Duodenal mucosa (tissue), 2 donors: ENCODE measurements around the gene SSR3.

ENCODE experiments used
- H3K27ac ChIP-seq: one replicate; pipeline ENCODE4 v1.7.0; 2013; ENCODE audit warnings: low read depth, low read length
- H3K27me3 ChIP-seq, 2 donors: one replicate each; pipeline ENCODE4 v1.7.0; 2013; ENCODE audit warnings: low read length in 2 of 2, control low read depth in 1 of 2; ENCODE audit not compliant: insufficient read depth in 2 of 2, control insufficient read depth in 1 of 2
- H3K36me3 ChIP-seq, 2 donors: one replicate each; pipeline ENCODE4 v1.7.0; 2013; ENCODE audit warnings: low read length in 2 of 2, control low read depth in 1 of 2; ENCODE audit not compliant: insufficient read depth in 2 of 2, control insufficient read depth in 1 of 2
- H3K4me1 ChIP-seq, 2 donors: one replicate each; pipeline ENCODE4 v1.7.0; 2013; ENCODE audit warnings: low read length in 2 of 2, control low read depth in 1 of 2; ENCODE audit not compliant: insufficient read depth in 2 of 2, control insufficient read depth in 1 of 2
- H3K4me3 ChIP-seq, 2 donors: one replicate each; pipeline ENCODE4 v1.7.0; 2013; ENCODE audit warnings: low read length in 2 of 2, low read depth in 1 of 2
- H3K9ac ChIP-seq, 2 donors: one replicate each; pipeline ENCODE4 v1.7.0; 2013; ENCODE audit warnings: low read length in 2 of 2, low read depth in 1 of 2
- H3K9me3 ChIP-seq, 2 donors: one replicate each; pipeline ENCODE4 v1.7.0; 2013; ENCODE audit warnings: low read length in 2 of 2, control low read depth in 1 of 2; ENCODE audit not compliant: control insufficient read depth in 1 of 2

Gene SSR3

DNA sequence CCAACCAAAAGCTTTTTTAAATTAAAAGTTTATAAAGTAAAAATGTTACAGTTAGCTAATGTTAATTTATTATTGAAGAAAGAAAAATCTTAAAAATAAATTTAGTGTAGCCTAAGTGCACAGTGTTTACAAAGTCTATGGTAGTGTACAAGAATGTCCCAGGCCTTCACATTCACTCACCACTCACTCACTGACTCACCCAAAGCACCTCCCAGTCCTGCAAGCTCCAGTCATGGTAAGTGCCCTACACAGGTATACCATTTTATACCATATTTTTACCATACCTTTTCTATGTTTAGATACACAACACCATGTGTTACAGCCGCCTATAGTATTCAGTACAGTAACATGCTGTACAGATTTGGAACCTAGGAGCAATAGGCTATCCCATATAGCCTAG, 29.1 kb downstream of the SSR3 start:
- Histone ChIP-seq H3K36me3 (no peaks in the 10 kb centered on the region), H3K4me3 (no peak overlapping the region), H3K9ac (no peak overlapping the region), H3K27me3 (no peaks in the 10 kb centered on the region), H3K4me1 (no peaks in the 10 kb centered on the region), H3K9me3 (no peaks in the 10 kb centered on the region), H3K27ac (no peak overlapping the region)

DNA sequence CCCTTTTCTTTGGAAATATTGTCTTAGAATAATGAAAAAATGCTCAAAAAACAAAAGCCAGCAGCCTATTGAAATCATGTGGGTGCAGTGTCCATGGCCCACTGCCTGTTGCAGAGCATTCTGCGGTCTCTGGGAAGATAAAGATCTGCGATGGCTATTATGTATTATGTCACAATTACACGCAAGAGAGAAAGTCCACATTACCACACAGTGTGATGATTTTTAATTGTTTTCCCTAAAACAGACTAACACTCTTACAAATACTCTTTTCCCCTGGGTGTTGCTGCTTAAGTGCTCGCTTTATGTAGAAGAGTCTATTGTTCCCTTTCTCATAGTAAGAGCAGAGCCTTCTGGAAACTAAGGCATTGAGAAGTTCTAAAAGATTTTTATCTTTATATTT, 32.2 kb downstream of the SSR3 start:
- Histone ChIP-seq H3K27ac (no peak overlapping the region), H3K9me3 (no peaks in the 10 kb centered on the region), H3K27me3 (no peaks in the 10 kb centered on the region), H3K4me1 (no peaks in the 10 kb centered on the region), H3K9ac (no peak overlapping the region), H3K4me3 (no peak overlapping the region), H3K36me3 (no peaks in the 10 kb centered on the region)

DNA sequence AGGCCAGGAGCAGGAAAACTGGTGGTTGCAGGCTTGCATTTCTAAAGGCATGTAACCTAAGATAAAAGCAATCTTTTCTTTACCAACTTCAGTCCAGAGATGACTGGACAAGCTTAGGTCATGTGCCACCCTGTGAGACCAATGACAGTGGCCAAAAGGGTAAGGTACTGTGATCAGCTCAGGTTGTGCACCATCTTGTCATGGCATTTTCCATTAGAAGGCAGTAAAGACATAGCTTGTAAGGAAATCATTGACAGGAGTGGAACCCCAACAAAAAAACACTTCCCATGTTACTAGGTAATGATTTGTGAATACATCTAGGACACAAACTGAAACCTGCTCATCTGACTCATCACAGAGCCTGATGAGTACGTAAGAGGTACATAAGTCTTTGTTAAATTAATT, 35.2 kb downstream of the SSR3 start:
- Histone ChIP-seq H3K4me1 (no peaks in the 10 kb centered on the region), H3K36me3 (no peaks in the 10 kb centered on the region), H3K27me3 (no peaks in the 10 kb centered on the region), H3K9me3 (no peaks in the 10 kb centered on the region), H3K4me3 (no peak overlapping the region), H3K9ac (no peak overlapping the region), H3K27ac (no peak overlapping the region)

DNA sequence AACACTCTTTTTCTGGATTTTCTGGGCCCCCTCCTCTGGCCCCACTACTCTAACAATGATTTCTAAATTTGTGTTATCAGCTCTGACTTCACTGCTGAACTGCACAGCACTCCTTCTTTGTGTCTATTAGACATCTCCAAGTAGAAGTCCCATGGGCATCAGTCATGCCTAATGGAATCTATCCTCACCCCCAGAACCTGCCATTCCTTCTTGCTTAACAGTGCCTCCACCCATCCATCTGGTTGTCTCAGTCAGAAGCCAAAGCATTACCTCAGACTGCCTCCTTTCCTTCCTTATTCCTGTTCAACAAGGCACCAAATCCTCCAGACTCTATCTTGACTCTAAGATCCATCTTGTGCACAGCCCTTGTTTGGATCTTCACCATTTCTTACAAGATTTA, 36.2 kb downstream of the SSR3 start:
- H3K27me3 ChIP-seq: no peaks in the 10 kb centered on the region
- H3K4me3 ChIP-seq: no peak overlapping the region
- H3K36me3 ChIP-seq: no peaks in the 10 kb centered on the region
- H3K4me1 ChIP-seq: no peaks in the 10 kb centered on the region
- no peak overlapping the region for H3K9ac ChIP-seq
- no peaks in the 10 kb centered on the region for H3K9me3 ChIP-seq
- no peak overlapping the region for H3K27ac ChIP-seq

DNA sequence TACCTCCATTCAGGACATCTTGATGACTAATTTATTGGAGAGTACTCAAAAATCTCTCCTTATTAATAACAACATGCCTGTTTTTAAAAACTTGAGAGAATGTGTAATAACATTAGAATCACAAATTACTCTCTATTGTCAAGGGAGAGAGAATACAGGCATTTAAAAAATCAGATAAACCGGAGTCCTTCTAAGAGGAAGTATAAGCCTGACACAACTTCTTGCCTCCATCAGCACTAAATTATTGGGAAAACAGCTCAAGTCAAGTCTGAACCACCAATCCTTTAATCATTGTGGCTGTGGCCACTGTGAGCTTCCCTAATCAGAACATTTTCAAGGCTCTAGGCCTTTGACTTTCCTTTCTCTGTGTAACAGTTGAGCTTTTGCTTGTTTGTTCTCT, 38.0 kb downstream of the SSR3 start:
- Histone ChIP-seq H3K4me3 (no peak overlapping the region), H3K4me1 (no peaks in the 10 kb centered on the region), H3K9ac (no peak overlapping the region), H3K36me3 (no peaks in the 10 kb centered on the region), H3K27ac (no peak overlapping the region), H3K9me3 (no peaks in the 10 kb centered on the region), H3K27me3 (no peaks in the 10 kb centered on the region)

DNA sequence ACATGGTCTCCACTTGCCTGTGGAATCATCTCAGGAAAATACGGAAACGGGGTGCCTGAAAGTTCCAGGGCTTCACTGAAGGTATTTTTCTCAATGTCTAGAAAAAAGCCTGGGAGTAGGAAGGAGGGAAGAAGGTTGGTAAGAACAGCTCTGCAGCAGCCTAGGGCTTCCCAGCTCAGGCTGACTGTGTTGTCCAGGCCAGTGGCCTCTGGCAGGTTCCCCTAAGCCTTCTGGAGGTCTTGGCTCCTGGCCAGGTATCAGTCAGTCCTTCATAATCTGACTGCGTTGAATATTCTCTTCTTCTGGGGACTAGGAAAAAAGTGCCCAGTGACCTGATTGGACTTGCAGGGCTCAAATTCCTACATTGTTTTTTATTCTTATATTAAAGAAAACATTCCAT, 38.6 kb downstream of the SSR3 start:
- no peak overlapping the region for H3K27ac ChIP-seq
- H3K9ac ChIP-seq: no peak overlapping the region
- no peaks in the 10 kb centered on the region for H3K4me1 ChIP-seq
- no peak overlapping the region for H3K4me3 ChIP-seq
- no peaks in the 10 kb centered on the region for H3K27me3 ChIP-seq
- H3K9me3 ChIP-seq: no peaks in the 10 kb centered on the region
- H3K36me3 ChIP-seq: no peaks in the 10 kb centered on the region

DNA sequence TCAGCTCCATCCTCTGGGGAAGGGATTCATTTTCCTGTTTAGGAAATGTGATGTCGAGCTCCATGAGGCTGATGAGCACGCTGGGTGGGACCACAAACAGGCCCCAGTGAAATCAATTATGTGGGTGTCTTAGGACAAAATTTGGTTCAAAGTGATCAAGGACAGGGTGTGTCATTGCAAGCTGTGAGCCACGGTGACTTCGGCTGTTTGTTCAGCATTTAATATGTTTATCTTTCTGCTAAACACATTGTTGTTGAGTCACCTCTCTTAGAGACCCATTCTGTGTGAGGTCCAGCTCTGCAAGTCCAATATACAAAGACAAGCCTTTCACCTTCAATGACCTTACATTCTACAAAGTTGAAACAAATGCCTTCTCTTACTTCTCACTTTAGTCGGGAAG, 41.3 kb downstream of the SSR3 start:
- Histone ChIP-seq H3K4me1 (no peaks in the 10 kb centered on the region), H3K4me3 (no peak overlapping the region), H3K9ac (no peak overlapping the region), H3K9me3 (no peaks in the 10 kb centered on the region), H3K36me3 (no peaks in the 10 kb centered on the region), H3K27me3 (no peaks in the 10 kb centered on the region), H3K27ac (no peak overlapping the region)

DNA sequence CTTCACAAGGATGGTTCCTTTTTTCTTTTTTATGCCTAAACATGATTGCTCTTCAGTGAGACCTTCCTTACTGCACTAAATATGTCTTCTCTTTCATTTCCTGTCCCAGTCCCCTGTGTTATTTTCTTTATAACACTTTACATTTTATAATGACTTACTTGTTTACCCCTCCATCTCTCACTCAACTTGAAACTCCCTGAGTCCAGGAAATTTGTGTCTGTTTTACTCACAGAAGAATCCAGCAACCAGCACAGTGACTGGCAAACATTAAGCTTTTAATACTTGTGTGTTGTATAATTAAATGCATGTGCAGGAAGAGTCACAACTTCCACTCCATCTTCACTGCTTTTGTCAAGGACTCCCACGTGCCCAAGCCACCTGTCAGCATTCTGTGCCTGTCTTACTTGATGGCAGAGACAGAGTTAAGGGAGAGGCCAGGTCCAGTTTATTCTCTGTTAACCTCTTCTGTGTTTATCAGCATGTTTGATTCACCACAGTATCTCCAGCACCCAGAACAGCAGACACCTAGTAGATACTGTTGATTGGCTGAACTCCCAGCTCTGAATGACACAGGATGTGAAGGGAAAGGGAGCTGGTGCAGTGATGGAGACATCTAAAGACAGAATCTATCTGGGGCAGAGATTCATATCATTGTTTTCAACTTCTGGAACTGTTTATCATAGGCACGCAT, 42.8 kb downstream of the SSR3 start:
- no peaks in the 10 kb centered on the region for H3K27me3 ChIP-seq
- no peak overlapping the region for H3K4me3 ChIP-seq
- no peaks in the 10 kb centered on the region for H3K4me1 ChIP-seq
- no peaks in the 10 kb centered on the region for H3K9me3 ChIP-seq
- no peak overlapping the region for H3K27ac ChIP-seq
- H3K9ac ChIP-seq: no peak overlapping the region
- no peaks in the 10 kb centered on the region for H3K36me3 ChIP-seq

DNA sequence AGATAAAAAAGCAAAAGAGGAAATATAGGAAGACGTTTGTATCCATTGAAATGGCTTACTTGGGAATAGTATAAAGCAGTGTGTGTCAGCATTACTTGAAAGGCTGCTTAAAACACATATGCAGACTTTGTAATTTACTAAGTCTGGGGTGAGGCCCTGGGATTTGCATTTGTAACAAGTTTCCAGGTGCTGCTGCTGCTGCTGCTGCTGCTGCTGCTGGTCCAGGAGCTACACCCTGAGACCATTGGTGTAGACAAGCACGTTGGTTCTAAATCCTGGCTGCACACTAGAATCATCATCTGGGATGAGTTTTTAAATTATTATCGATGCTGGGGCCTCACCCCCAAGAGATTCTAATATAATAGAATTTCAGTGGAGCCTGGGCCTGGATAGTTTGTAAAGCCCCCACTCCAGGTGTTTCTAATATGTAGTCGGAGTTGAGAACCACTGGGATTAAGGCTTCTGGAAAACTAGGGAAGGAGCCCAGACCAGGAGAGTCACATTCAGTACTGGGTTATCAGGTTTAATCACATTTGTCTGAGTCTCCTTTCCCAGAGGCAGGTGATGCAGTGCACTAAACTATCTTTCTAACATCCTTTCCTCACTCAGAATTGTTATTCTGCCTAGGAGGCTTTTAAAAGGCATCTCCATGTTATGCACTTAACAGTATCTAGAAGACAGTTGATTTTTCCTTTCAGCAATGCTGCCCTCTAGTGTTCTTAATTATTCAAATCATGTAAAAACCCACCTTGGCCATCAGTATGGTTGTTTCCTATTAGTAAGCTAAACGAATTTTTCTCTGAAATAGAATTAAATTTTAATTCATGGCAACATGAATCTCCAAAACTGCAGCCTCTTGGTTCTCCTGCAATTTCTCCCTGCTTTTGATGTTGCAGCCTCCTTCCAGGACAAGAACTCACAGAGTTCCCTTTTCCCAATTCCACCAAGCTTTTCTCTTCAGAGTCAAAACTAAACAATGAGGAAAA, 45.4 kb downstream of the SSR3 start:
- no peak overlapping the region for H3K9ac ChIP-seq
- no peak overlapping the region for H3K27ac ChIP-seq
- H3K9me3 ChIP-seq: no peaks in the 10 kb centered on the region
- no peaks in the 10 kb centered on the region for H3K4me1 ChIP-seq
- no peaks in the 10 kb centered on the region for H3K36me3 ChIP-seq
- no peaks in the 10 kb centered on the region for H3K27me3 ChIP-seq
- no peak overlapping the region for H3K4me3 ChIP-seq

DNA sequence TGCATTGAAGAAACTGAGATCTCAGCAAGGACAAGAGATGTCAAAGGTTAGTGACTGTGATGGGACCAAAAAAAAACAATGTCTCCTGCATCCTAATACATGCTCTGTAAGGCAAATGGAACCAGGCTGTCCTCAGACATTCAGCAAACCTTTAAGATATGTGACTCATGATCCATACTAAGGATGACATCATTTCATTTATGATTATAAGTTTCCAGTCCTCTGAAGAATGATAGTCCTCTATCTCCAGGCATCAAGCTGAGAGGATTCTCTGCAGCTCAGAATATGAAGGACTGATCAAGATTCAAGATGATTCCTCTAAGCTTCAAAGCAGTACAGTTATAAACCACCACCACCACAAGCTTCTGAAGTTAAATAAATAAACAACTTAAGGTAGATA, 47.6 kb downstream of the SSR3 start:
- Histone ChIP-seq H3K27me3 (no peaks in the 10 kb centered on the region), H3K9me3 (no peaks in the 10 kb centered on the region), H3K4me3 (no peak overlapping the region), H3K9ac (no peak overlapping the region), H3K4me1 (no peaks in the 10 kb centered on the region), H3K36me3 (no peaks in the 10 kb centered on the region), H3K27ac (no peak overlapping the region)
